ENCODE results near the gene SELENOO.

SELENOO gene

DNA sequence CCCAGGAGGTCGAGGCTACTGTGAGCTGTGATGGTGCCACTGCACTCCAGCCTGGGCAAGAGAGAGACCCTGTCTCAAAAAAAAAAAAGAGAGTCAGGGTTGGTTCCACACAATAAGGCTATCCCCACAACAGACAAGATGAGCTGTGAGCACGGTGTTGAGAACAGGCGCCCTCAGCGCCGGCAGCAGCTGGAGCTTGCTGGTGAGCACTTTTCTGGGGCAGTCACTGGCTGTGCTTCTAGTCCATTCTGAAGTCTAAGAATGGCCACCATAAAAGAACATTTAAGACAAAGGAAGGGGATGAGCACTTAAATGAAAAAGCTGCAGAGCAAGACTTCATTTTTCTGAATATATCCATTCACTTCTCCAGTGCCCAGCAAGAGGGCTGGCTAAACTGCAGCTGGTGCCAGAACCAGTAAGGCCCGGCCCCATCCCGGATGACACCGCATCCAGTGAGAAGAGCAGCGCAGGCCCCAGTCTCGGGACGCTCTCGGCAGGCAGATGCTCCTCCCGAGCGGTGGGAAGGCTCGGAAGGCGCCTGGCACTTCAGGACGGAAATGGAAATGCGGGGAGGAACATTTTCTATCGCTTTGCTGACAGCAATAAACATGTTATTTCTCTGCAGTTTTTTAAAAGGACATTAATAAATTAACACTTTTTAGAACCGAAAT lies 31.8 kb downstream of the SELENOO start:
- no peak for DNase-seq (ENCODE audit: low read depth in 1 of 2, low spot score in 1 of 2)

DNA sequence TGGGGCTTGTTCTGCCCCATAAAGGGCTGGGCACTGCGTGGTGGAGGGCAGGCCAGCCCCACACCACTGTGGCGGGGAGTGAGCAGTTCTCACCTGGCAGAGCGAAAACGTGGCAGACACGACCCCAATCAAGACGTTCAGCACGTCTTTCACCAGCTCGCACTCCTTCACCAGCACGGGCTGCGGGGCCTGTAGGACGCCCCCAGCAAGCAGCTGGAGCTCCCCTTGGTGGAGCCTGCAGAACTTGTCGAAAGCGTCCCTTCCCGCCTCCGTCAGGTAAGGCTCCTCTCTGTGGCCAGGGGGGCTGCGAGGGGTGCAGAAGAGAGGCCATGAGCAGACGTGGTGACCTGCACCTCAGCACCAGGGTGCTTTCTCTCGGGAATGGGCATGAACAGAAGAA lies 32.4 kb downstream of the SELENOO start:
- DNase-seq (ENCODE audit: low read depth in 1 of 2, low spot score in 1 of 2): no peak

DNA sequence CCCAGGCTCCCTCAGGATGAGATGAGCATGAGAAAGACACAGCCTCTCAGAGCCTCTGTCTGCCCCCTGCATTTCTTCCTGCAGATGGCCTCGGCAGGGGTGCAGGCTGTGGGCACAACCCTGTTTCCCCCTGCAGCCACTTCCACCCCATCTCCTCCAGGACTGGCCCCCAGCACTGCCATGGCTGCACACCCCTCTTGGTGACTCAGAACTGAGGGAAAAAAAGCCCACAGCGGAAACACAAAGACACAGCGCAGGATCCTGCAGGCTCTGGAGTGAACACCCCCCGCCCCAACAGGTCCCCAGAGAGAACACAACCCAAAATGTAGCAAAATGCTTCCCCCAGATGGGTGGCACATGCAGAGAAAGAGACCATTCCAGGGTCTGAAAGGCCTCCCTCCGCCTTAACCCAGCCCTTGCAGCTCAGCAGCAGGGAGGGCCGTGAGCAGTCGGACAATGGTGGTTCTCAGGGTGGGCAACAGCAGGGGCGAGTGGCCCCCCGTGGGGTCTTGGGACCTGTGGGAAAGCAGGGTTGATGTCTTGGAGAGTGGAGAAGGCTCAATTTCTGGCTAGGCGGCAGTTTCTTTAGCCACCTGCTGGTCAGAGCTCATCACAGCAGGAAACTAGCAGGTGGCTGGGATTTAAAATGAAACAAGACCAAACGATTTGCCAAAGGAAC lies 36.1 kb downstream of the SELENOO start:
- DNase-seq (ENCODE audit: low read depth in 1 of 2, low spot score in 1 of 2): no peak

DNA sequence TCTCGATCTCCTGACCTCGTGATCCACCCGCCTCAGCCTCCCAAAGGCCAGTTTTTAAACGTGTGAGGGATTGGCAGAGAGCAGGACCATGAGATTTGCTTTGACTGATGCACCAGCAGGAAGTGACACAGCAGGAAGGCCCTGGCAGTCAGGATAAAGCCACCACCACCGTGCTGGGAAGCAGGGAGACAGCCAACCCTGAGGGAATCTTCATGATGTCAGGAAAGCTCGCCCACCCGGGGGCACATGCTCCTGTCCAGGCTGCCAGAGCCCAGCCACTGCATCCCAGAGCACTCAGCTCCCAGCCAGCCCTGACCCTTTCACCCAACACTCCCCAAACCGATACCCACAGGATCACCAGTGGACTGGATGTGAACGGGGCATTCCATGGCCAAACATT lies 37.9 kb downstream of the SELENOO start:
- no peak for DNase-seq (ENCODE audit: low read depth in 1 of 2, low spot score in 1 of 2)

DNA sequence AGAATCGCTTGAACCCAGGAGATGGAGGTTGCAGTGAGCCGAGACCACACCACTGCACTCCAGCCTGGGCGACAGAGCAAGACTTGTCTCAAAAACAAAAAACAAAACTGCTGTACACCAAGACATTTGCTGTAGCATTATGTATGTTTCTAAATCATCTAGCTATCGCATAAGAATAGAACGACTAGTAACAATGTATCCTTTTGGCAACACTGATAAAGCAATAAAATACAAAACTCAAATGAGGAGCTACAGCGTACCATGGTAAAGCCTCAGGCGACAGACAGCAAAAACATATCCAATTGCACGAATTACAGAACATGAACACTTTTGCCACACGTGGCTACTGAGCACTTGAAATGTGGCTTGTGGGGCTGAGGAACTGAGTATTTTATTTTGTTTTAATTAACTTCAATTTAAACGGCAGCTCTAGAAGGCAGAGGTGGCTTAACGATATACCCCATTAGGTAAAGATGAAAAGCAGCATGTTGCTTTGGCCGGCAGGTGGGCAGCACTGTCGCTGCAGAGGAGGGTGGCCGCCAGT lies 41.7 kb downstream of the SELENOO start:
- no peak for DNase-seq (ENCODE audit: low read depth in 1 of 2, low spot score in 1 of 2)

DNA sequence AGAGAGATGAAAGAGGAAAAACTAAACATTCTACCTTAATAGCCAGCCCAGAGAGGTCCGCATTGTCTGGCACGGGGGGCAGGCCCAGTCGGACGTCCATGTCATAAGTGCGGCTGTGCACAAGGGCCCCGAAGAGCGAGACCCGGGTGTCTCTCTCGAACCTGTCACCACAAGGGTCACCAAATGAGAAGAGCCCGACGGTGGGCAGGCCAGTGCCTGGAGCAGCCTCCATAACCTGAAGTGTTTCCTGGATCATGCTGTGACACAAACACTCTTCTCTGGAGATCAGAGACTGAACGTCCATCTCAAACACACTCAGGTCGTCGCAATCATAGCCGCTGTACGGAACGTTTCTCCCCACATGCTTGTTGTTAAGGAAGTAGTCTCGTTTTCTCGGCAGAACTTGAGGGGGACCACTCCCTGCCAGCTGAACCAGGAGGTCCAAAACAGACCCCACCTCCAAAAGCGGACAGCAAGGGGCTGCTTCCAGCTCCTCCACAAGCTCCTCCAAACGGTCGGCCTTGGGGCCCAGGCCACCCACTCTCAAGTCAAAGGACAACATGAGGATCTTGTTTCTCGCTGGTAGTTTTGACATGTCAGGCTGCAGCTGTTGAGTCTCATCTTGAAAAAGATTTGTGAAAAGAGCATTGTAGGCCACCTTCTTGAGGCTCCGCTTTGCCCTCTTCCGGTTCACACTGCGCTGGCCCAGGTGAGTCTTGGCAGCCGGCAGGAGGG lies 43.0 kb downstream of the SELENOO start:
- no peak for DNase-seq (ENCODE audit: low read depth in 1 of 2, low spot score in 1 of 2)

DNA sequence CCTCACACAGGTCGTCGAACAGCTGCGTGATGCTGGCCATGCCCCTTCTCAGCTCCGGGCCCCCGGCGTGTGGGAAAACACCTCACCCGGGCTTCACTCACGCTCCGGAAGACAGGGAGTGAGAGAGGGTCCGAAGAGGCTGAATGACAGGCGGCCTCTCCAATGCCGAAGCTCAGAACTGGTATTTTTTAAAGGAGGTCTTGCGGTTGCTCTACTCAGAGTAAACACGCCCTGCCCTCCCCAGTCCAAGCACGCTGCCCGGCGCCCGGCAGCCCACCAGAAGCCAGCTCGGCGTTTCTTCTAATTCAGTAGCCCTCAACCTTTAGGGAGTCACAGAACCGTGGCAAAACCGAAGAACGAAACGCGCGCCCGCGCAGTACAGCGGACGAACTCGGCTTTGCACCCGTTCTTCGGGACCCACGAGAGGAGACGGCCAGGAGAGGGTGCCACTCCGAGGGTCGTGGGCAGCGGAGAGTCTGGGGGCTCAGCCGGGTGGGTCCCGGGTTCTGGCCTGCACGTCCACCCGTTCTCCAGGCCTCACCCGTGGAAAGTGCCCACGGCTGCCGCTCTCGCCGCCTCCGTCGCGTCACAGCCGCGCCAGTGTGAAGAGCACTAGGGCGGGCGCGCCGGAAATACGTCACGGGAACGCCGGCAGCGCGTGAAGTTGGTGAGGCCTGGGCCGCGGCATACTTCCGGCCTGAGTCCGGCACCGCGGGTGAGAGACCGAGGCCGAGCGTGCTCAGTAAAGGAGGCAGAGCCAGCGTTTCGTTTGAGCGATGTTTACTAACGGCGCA lies 43.8 kb downstream of the SELENOO start, which contains the start of gene TUBGCP6:
Gene TUBGCP6 (minus strand): TSS at position 604 of the 794 bp plus-strand sequence. CDS start 564 bp downstream, at position 40.
- DNase-seq (ENCODE audit: low read depth in 1 of 2, low spot score in 1 of 2): peak; percentile 88 to 89

DNA sequence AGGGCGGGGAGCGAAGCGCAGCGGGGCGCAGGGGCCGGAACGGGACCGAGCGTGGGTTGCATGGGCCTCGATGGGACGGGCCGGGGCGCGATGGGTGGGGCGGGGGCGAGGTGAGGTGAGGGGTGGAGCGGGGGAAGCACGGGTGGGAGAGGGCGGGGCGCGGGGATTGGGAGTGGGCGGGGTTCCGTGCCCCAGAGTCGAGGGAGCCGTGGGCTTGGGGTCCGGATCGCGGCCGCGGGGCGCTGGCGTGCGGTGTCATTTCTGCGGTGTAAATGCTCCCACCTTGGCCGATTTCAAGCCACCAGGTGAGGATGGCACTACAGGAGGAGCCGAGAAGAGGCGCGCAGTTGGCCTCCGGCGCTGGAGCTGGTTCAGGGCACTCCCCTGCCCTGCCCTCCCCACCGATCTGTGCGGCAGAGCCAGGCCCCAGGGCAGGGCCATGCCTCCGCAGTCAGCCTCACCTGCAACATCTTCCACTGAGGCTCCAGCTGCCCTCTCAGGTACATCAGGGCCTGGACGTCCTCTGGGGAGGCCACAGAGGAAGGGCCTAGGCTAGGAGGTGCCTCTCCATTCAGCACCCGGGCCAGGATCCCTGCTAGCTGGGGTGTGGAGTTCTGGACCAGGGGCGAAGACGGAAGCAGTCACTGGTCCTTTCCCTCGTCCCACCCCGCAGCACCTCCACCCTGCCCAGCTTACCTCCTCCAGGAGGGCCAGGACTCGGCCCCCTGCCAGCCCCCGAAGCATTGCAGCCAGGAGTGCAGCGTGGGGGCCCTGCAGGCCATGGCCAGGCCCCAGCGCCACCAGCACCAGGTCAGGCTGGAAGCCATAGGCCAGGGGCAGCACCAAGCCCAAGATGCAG lies 44.6 kb downstream of the SELENOO start:
- no peak for DNase-seq (ENCODE audit: low read depth in 1 of 2, low spot score in 1 of 2)

DNA sequence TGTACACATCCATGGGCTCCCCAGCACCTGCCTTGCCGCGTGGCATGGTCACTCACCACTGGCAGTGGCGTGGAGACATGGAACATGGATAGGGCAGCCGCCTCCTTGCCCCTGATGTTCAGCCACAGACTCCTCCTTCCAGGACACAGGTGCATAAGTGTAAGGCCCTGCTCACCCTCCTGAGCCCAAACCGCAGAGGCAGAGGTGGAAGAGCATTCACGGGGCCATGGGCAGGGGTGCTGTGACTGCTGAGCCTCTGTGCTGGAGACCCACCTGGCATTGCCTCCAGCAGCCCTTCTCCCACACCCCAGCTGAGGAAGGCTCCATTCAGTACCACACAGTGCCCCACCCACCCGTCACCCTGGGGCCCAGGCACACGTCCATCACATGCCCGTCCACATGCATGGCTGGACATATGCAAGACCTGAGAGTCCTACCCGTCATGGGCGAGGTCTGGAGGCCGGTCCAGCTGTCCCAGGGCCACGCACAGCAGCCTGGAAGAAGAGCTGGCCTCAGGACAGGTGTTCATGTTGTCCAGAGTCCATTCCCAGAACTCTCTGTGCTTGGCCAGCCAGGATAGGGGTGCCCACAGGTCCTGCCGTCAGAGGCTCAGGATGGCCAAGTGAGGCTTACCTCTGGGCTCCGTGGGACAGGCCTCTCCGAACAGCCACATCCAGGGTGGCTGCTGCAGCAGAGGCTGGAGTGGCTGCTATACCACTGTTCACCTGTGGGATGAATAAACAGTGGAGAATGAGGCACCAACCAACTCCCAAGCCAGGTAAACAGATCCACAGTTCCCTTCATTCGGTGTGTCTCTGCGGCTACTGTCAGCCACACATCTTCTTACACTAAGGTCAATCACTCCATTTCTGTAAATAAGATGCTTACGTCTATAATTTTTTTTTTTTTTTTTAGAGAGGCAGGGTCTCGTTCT lies 45.7 kb downstream of the SELENOO start:
- no peak for DNase-seq (ENCODE audit: low read depth in 1 of 2, low spot score in 1 of 2)

DNA sequence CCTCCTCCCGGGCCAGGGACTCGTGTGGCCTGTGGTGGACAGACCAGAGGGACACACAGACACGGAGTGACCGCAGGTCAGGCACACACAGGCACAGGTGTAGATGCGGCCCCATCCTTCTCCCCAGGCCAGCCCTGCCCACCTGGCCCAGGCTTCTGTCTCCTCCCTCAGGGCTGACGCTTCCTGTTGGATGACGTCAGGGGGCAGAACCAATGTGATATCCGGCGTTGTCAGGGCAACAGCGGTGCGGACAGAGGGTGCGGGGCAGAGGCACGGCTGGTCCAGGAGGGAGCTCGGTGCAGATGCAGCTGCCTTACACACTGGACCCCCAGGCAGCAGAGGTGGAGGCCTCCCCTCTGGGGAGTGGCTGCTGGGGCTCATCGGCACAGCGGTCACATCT lies 46.9 kb downstream of the SELENOO start:
- DNase-seq (ENCODE audit: low read depth in 1 of 2, low spot score in 1 of 2): no peak

DNA sequence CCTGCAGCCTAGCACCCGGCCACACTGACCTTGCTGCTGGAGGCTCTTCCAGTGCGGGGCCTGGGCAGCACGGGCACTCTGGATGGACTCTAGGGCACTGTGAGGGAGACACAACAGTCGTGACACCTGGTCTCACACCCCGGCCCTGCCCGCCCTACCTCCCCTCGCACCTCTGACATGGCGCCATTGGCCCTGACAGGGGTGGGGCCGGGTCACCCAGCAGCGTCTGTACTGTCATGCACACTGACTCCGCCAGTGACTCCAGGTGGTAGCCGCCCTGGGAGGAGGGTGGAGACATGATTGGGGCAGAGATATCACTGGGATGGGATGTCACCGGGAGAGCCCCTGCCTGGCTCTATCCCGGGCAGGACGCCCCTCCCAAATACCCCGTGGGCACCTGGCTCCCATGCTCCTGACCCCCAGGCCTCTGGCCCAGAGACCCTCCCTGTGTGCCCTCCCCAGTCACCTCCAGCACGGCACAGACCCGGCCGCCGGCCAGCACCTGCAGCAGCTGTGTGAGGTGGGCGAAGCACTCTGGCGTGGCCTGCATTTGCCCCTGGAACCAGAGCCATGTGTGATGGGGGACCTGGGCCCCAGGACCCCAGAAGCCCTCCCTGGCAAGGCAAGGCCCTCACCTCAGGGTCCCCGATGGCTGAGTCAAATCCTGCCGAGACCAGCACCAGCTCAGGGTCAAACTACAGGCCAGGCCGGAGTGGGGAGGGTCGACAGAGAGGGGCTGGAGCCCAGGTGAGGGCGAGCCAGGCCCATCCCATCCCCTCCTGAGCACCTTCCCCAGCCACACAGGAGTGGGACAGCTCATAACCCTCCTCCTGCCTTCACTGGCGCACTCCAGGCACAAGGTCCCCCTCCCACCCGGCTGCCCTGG lies 47.6 kb downstream of the SELENOO start:
- DNase-seq (ENCODE audit: low read depth in 1 of 2, low spot score in 1 of 2): no peak

DNA sequence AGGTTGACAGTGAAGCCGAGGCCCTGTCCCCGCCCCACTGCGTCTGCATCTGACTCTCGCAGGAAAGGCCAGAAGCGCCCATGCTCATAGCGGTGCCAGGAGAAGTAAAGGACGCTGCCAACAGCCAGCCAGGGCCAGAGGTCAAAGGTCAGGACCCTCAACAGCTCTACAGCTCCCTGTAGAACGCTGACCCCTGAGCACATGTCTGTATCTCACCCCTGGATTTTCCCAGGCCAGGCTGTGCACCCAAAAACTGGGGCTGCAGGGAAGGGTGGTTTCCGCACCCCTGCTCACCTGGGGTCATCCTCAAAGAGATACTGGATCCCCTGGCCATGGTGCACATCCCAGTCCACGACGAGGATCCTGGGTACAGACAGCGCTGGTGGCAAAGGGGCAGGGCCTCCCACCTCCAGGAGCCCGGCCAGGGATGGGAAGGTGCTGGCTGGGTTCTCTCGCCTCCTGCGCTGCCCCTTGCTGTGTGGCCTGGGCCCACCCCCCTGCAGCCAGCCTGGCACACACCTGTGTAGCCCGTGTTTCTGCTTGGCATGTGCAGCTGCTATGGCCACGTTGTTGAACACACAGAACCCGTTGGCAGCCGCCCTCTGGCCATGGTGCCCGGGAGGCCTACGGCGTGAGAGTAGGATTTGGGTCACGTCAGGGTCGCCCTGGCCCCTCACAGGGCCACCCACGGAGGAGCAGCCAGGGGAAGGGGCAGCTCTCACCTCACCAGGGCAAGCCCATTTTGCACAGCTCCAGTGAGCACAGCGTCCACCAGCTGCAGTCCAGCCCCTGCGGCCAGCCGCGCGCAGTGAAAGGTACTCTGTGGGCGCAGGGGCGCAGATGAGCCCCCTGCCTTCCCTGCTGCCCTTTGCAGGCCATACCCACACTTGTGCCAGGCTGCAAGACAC lies 48.8 kb downstream of the SELENOO start:
- DNase-seq (ENCODE audit: low read depth in 1 of 2, low spot score in 1 of 2): no peak

DNA sequence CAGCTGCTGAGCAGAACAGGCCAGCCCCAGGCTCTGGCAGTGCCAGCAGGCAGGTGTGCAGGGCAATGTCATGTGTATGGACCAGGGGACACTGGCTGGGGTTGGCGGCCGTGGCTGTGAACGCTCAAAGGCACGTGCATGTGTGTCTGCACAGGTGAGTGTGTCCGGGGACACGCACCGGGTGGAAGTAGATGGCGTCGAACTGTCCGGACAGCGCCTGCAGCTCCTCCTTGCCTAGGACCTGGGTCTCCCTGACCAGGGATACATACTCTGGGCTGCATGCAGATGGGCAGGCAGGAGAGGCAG lies 49.4 kb downstream of the SELENOO start:
- no peak for DNase-seq (ENCODE audit: low read depth in 1 of 2, low spot score in 1 of 2)

DNA sequence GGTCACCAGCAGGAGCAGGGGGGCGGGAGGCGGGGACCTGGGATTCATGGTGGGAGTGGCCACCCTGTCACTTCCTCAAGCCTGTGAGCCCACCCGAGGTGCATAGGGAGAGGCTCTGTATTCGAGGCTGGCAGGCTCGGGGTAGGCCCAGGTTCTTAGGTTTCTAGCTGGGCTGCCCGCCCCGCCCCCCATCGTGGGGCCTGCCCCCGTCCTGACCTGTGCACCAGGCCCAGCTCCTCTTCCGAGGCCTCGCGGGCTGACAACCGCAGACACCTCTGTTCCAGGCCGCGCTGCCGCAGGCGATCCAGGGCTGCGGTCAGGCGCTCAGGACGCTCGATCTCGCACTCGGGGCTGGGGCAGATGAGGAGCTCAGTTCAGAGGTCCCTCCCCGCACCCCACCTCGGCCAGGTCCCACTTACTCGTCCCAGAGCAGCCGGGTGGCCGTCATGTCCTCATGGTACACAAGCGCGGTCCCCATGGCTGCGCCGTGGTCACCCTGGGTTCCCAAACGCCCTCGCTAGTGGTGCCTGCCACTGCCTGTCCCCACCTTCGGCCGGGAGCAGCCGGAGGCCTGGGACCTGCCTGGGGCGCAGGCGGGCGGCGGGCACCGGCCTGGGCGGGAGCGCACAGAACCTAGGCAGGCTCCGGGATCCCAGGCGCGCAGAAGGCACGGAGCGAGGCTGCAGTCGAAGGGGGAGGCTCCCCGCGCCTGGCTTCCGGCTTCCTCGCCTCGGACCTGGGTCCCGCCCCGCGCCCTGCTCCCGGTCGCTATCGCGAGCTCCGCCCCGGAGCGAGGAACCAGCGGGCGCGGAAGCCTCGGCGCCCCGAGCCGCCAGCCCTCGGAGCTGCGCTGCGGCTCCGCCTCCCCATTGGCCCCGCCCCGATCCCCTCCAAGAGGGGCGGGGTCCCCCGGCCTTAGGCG lies 50.0 kb downstream of the SELENOO start, which contains the start of gene HDAC10:
Gene HDAC10 (minus strand): TSS at position 711 of the 922 bp plus-strand sequence. CDS start 233 bp downstream, at position 478.
- peak in 1 of 2 donors; percentile 69 for DNase-seq (ENCODE audit: low read depth in 1 of 2, low spot score in 1 of 2)

DNA sequence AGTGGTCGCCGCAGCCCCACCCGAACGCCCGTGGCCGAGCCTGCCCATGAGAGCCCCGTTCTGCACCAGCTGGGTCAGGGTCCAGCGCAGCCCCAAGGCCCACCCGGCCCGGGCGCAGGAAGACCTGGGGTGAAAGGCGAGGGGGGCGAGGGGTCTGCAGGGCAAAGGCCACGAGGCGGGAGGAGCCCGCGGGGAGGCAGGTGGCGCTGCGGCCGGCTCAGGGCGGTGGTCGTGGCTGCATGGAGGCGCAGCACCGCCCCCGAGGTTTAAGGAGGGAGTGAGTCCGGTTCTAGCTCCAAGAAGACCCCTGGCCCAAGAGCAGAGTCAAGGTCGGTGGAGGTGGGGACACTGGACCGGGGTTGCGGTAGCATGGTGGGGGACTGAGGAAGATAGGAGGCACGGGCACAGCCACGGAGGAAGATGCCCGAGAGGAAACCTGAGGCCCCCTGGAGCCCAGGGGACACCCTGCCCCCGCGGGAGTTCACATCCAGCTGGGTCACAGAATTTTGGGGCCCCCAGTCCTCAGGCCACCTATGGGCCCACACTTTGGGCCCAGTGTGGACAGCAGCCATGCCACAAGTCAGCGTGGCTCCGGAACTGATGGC lies 50.8 kb downstream of the SELENOO start:
- no peak for DNase-seq (ENCODE audit: low read depth in 1 of 2, low spot score in 1 of 2)
